Cardiac muscle cell (in vitro differentiated cells and primary cell): ENCODE measurements around the gene CRHBP. TPM values are rescaled to one million over a fixed set of nuclear protein-coding genes. Genes with fewer than 3 reads are reported as not detected.

Source experiments
- DNase-seq, 2 donors: peaks; one replicate each; pipeline versions ENCODE4 v3.0.0 to v3.0.0-alpha.2; 2010 to 2017; ENCODE audit warnings: low read depth in 1 of 2, low spot score in 1 of 2
- H3K27ac ChIP-seq: fragments of 200-600 bp; sonication (generic); 2 replicates; pipeline ENCODE4 v1.5.1; 2016
- H3K27me3 ChIP-seq: fragments of 200-600 bp; sonication (generic); 2 replicates; pipeline ENCODE4 v1.6.0; 2016; ENCODE audit warnings: control low read depth
- H3K36me3 ChIP-seq: fragments of 200-600 bp; sonication (generic); 2 replicates; pipeline ENCODE4 v1.5.1; 2016; ENCODE audit warnings: control low read depth
- H3K4me1 ChIP-seq: fragments of 200-600 bp; sonication (generic); 2 replicates; pipeline ENCODE4 v1.8.1; 2017; ENCODE audit warnings: low read depth, mild to moderate bottlenecking, mixed run types
- H3K4me3 ChIP-seq: fragments of 200-600 bp; sonication (generic); 2 replicates; pipeline ENCODE4 v1.5.1; 2016; ENCODE audit warnings: mild to moderate bottlenecking
- H3K9me3 ChIP-seq: fragments of 200-600 bp; sonication (generic); 2 replicates; pipeline ENCODE4 v1.5.1; 2017; ENCODE audit warnings: low read depth, mild to moderate bottlenecking, control low read depth
- CTCF ChIP-seq: IDR thresholded peaks from 2 replicates; pipeline ENCODE4 v1.5.1; 2012; ENCODE audit warnings: low read depth, mild to moderate bottlenecking, low read length
- polyA plus RNA-seq: library from polyadenylated mRNA; unstranded; fragments of >200 nt; fragmentation: Nextera tagmentation; extraction: Ambion mirVana; gene quantifications from 2 replicates; pipeline ENCODE4 v1.2.1, GENCODE V29; 2016
- total RNA-seq: library from RNA; depleted of rRNA; stranded (reverse); fragments of >200 nt; gene quantifications from 2 replicates; pipeline ENCODE4 v1.2.3, GENCODE V29; 2016

The CRHBP gene
- total and polyA plus RNA-seq, 2 experiments from 2014 or later: 6.8 to 24.6 TPM

DNA sequence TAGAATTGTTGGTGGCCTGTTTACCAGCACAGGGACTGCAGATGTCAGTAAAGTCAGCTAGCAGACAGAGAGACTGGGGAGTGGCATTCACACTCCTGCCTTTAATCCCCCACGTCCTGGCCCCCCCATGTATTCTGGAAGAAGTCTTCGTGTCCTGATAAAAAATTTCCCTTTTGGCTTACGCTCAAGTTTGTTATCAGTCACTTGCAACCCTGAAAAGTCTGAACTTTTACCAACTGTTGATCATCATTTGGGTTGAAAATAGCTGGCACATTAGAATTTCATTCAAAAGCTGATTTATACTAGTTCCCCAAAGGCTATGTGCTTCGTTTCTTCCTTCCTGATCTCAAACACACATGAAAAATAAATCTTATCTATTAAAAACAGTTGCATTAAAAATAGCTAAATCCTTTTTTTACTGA lies 5.8 kb upstream of the CRHBP start:
- no peak for TF ChIP-seq CTCF
- H3K27me3 ChIP-seq: peaks cover 12% of the 10 kb centered on the region
- H3K27ac ChIP-seq: no peak overlapping the region
- no peaks in the 10 kb centered on the region for H3K9me3 ChIP-seq
- no peaks in the 10 kb centered on the region for H3K36me3 ChIP-seq
- no peak overlapping the region for H3K4me3 ChIP-seq
- peaks cover 19% of the 10 kb centered on the region for H3K4me1 ChIP-seq
- DNase-seq: no peak

- TF ChIP-seq CTCF: no peak
- Histone ChIP-seq H3K4me1 (no peaks in the 10 kb centered on the region), H3K4me3 (peak overlapping the region; percentile 43)
Measured at GRCh38 chr5:76953551-76954382, 922 bp downstream of the CRHBP start.

GRCh38 chr5:76954383-76954763 lies 1.5 kb downstream of the CRHBP start:
- H3K4me1 ChIP-seq: no peaks in the 10 kb centered on the region
- H3K9me3 ChIP-seq: no peaks in the 10 kb centered on the region
- peak overlapping the region; percentile 43 for H3K4me3 ChIP-seq
- peaks cover 53% of the 10 kb centered on the region for H3K27me3 ChIP-seq
- H3K27ac ChIP-seq: no peak overlapping the region
- no peaks in the 10 kb centered on the region for H3K36me3 ChIP-seq
- DNase-seq: no peak
- TF ChIP-seq CTCF: no peak

More at GRCh38 chr5:76953551-76954382, 922 bp downstream of the CRHBP start:
- H3K27ac ChIP-seq: no peak overlapping the region
- H3K36me3 ChIP-seq: no peaks in the 10 kb centered on the region
- peaks cover 53% of the 10 kb centered on the region for H3K27me3 ChIP-seq
- no peaks in the 10 kb centered on the region for H3K9me3 ChIP-seq
- DNase-seq: peak; percentile 37 to 53

GRCh38 chr5:76956033-76956432 lies 3.2 kb downstream of the CRHBP start:
- Histone ChIP-seq H3K4me1 (no peaks in the 10 kb centered on the region), H3K36me3 (no peaks in the 10 kb centered on the region), H3K27ac (no peak overlapping the region), H3K4me3 (no peak overlapping the region), H3K9me3 (no peaks in the 10 kb centered on the region), H3K27me3 (peaks cover 52% of the 10 kb centered on the region)
- DNase-seq: no peak
- TF ChIP-seq CTCF: no peak

GRCh38 chr5:76958991-76959767 lies 6.3 kb downstream of the CRHBP start:
- Histone ChIP-seq H3K9me3 (no peaks in the 10 kb centered on the region), H3K4me3 (no peak overlapping the region), H3K27ac (no peak overlapping the region), H3K27me3 (peaks cover 21% of the 10 kb centered on the region), H3K36me3 (no peaks in the 10 kb centered on the region), H3K4me1 (no peaks in the 10 kb centered on the region)
- TF ChIP-seq CTCF: no peak
- DNase-seq: peak in 1 of 2 donors; percentile 71
